ENCODE results near the gene TMIGD1. TPM values are rescaled to one million over a fixed set of nuclear protein-coding genes. Genes with fewer than 3 reads are reported as not detected.

The TMIGD1 gene
- total and polyA plus RNA-seq, 2 experiments from 2014 or later, result 2.5 to 3.2 TPM

- TF ChIP-seq EZH2phosphoT487 (IDR thresholded peaks at IDR 0.05; ENCODE audit: low read depth, severe bottlenecking, unreplicated experiment) (no peak), EZH2 (IDR thresholded peaks at IDR 0.05; ENCODE audit: borderline replicate concordance) (no peak), CTCF (IDR thresholded peaks at IDR 0.05; ENCODE audit: poor library complexity) (no peak)
- no peaks in the 10 kb centered on the region for H3K36me3 ChIP-seq (replicated peaks; ENCODE audit: insufficient read depth, low read depth)
- WGBS (ENCODE audit: low lambda C conversion rate, missing lambda C conversion rate), result 65% methylated on average over 1 of the region's 1 CpG
- H2AFZ ChIP-seq, result no peak overlapping the region
- no peak overlapping the region for H3K4me2 ChIP-seq
- no peaks in the 10 kb centered on the region for H3K9me2 ChIP-seq (replicated peaks; ENCODE audit: insufficient read depth)
- H3K9me3 ChIP-seq (ENCODE audit: low read depth), result no peaks in the 10 kb centered on the region
- H4K20me1 ChIP-seq (ENCODE audit: insufficient read depth, poor library complexity, severe bottlenecking), result no peaks in the 10 kb centered on the region
- no peaks in the 10 kb centered on the region for H3K27me3 ChIP-seq
- no peak for DNase-seq (ENCODE audit: low spot score)
- H3K4me3 ChIP-seq, result no peak overlapping the region
- H3K4me1 ChIP-seq (ENCODE audit: insufficient read depth), result no peaks in the 10 kb centered on the region
- H3K27ac ChIP-seq, result no peak overlapping the region
- no peaks in the 10 kb centered on the region for H3K79me2 ChIP-seq
Observed at GRCh38 chr17:30314474-30314873, 19.4 kb downstream of the TMIGD1 start.

- Histone ChIP-seq H3K9me2 (replicated peaks; ENCODE audit: insufficient read depth) (no peaks in the 10 kb centered on the region), H3K4me2 (no peak overlapping the region), H4K20me1 (ENCODE audit: insufficient read depth, poor library complexity, severe bottlenecking) (no peaks in the 10 kb centered on the region), H3K4me3 (no peak overlapping the region), H3K4me1 (ENCODE audit: insufficient read depth) (no peaks in the 10 kb centered on the region), H3K27me3 (no peaks in the 10 kb centered on the region), H3K27ac (no peak overlapping the region), H3K9me3 (ENCODE audit: low read depth) (no peaks in the 10 kb centered on the region), H3K79me2 (no peaks in the 10 kb centered on the region), H2AFZ (no peak overlapping the region), H3K36me3 (replicated peaks; ENCODE audit: insufficient read depth, low read depth) (no peaks in the 10 kb centered on the region)
- DNase-seq (ENCODE audit: low spot score), result no peak
- WGBS (ENCODE audit: low lambda C conversion rate, missing lambda C conversion rate), result 54% methylated on average over 2 of the region's 2 CpGs
- TF ChIP-seq EZH2phosphoT487 (IDR thresholded peaks at IDR 0.05; ENCODE audit: low read depth, severe bottlenecking, unreplicated experiment), result no peak
- TF ChIP-seq CTCF (IDR thresholded peaks at IDR 0.05; ENCODE audit: poor library complexity), result no peak
- TF ChIP-seq EZH2 (IDR thresholded peaks at IDR 0.05; ENCODE audit: borderline replicate concordance), result no peak
Observed at GRCh38 chr17:30312226-30312625, 21.6 kb downstream of the TMIGD1 start.

GRCh38 chr17:30310562-30310961 is 23.3 kb downstream of the TMIGD1 start:
- Histone ChIP-seq H4K20me1 (ENCODE audit: insufficient read depth, poor library complexity, severe bottlenecking) (no peaks in the 10 kb centered on the region), H3K36me3 (replicated peaks; ENCODE audit: insufficient read depth, low read depth) (no peaks in the 10 kb centered on the region), H3K4me1 (ENCODE audit: insufficient read depth) (no peaks in the 10 kb centered on the region), H3K9me3 (ENCODE audit: low read depth) (no peaks in the 10 kb centered on the region), H3K4me3 (no peak overlapping the region), H3K79me2 (no peaks in the 10 kb centered on the region), H3K27ac (no peak overlapping the region), H2AFZ (no peak overlapping the region), H3K9me2 (replicated peaks; ENCODE audit: insufficient read depth) (no peaks in the 10 kb centered on the region), H3K4me2 (no peak overlapping the region), H3K27me3 (no peaks in the 10 kb centered on the region)
- 95% methylated on average over 2 of the region's 2 CpGs for WGBS (ENCODE audit: low lambda C conversion rate, missing lambda C conversion rate)
- no peak for DNase-seq (ENCODE audit: low spot score)
- no peak for TF ChIP-seq EZH2phosphoT487 (IDR thresholded peaks at IDR 0.05; ENCODE audit: low read depth, severe bottlenecking, unreplicated experiment)
- no peak for TF ChIP-seq CTCF (IDR thresholded peaks at IDR 0.05; ENCODE audit: poor library complexity)
- no peak for TF ChIP-seq EZH2 (IDR thresholded peaks at IDR 0.05; ENCODE audit: borderline replicate concordance)

- DNase-seq (ENCODE audit: low spot score), result no peak
- no peaks in the 10 kb centered on the region for H4K20me1 ChIP-seq (ENCODE audit: insufficient read depth, poor library complexity, severe bottlenecking)
- no peak overlapping the region for H3K27ac ChIP-seq
- no peak overlapping the region for H3K4me3 ChIP-seq
- no peaks in the 10 kb centered on the region for H3K36me3 ChIP-seq (replicated peaks; ENCODE audit: insufficient read depth, low read depth)
- no peaks in the 10 kb centered on the region for H3K4me1 ChIP-seq (ENCODE audit: insufficient read depth)
- no peaks in the 10 kb centered on the region for H3K27me3 ChIP-seq
- H3K4me2 ChIP-seq, result no peak overlapping the region
- TF ChIP-seq CTCF (IDR thresholded peaks at IDR 0.05; ENCODE audit: poor library complexity) (no peak), EZH2 (IDR thresholded peaks at IDR 0.05; ENCODE audit: borderline replicate concordance) (no peak), EZH2phosphoT487 (IDR thresholded peaks at IDR 0.05; ENCODE audit: low read depth, severe bottlenecking, unreplicated experiment) (no peak)
- no peak overlapping the region for H2AFZ ChIP-seq
- WGBS (ENCODE audit: low lambda C conversion rate, missing lambda C conversion rate), result 96% methylated on average over 6 of the region's 6 CpGs
- no peaks in the 10 kb centered on the region for H3K9me3 ChIP-seq (ENCODE audit: low read depth)
- H3K9me2 ChIP-seq (replicated peaks; ENCODE audit: insufficient read depth), result no peaks in the 10 kb centered on the region
- no peaks in the 10 kb centered on the region for H3K79me2 ChIP-seq
Observed at GRCh38 chr17:30309591-30309990, 24.3 kb downstream of the TMIGD1 start.

Data from hepatocyte (in vitro differentiated cells).